ENCODE data around the gene DBNL. TPM values are rescaled to one million over a fixed set of nuclear protein-coding genes. Genes with fewer than 3 reads are reported as not detected.

Gene DBNL
- total RNA-seq, 1 donor from 2014 or later: 62.8 TPM

DNA sequence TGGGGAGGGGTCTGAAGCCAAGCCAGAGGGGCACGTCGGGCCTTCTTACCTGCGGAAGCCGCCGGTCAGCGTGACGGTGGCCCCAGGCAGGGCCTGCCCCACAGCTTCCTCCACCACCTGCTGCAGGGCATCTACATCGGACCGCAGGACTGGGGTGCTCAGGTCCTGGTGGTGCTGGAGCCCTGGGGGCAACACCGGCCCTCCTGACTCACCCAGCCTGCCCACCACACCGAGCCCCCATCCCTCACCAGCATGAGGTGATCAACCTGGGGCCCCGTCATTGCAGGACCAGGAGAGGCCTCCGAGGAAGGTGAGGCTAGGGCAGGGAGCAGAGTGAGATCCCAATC is 29.8 kb downstream of the DBNL start:
- no peaks in the 10 kb centered on the region for H3K9me3 Mint-ChIP-seq
- no peak for DNase-seq (ENCODE audit: extremely low spot score, unreplicated experiment)
- H3K4me3 Mint-ChIP-seq: no peak overlapping the region
- H3K36me3 Mint-ChIP-seq: no peaks in the 10 kb centered on the region
- peaks cover 4% of the 10 kb centered on the region for H3K4me1 Mint-ChIP-seq (ENCODE audit: unreplicated experiment)
- H3K27me3 Mint-ChIP-seq: no peaks in the 10 kb centered on the region
- no peak overlapping the region for H3K27ac Mint-ChIP-seq
- TF ChIP-seq, protein P1, sequence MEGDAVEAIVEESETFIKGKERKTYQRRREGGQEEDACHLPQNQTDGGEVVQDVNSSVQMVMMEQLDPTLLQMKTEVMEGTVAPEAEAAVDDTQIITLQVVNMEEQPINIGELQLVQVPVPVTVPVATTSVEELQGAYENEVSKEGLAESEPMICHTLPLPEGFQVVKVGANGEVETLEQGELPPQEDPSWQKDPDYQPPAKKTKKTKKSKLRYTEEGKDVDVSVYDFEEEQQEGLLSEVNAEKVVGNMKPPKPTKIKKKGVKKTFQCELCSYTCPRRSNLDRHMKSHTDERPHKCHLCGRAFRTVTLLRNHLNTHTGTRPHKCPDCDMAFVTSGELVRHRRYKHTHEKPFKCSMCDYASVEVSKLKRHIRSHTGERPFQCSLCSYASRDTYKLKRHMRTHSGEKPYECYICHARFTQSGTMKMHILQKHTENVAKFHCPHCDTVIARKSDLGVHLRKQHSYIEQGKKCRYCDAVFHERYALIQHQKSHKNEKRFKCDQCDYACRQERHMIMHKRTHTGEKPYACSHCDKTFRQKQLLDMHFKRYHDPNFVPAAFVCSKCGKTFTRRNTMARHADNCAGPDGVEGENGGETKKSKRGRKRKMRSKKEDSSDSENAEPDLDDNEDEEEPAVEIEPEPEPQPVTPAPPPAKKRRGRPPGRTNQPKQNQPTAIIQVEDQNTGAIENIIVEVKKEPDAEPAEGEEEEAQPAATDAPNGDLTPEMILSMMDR (conservative IDR thresholded peaks at IDR 0.05): no peak

- Mint-ChIP-seq H3K27me3 (no peaks in the 10 kb centered on the region), H3K4me3 (no peak overlapping the region), H3K4me1 (ENCODE audit: unreplicated experiment) (peaks cover 4% of the 10 kb centered on the region), H3K36me3 (no peaks in the 10 kb centered on the region), H3K27ac (no peak overlapping the region), H3K9me3 (no peaks in the 10 kb centered on the region)
- no peak for DNase-seq (ENCODE audit: extremely low spot score, unreplicated experiment)
- TF ChIP-seq, protein P1 (conservative IDR thresholded peaks at IDR 0.05): no peak
Observed at GRCh38 chr7:44075296-44076075, 31.0 kb downstream of the DBNL start.

- H3K27me3 Mint-ChIP-seq: no peaks in the 10 kb centered on the region
- no peaks in the 10 kb centered on the region for H3K9me3 Mint-ChIP-seq
- TF ChIP-seq, protein P1 (conservative IDR thresholded peaks at IDR 0.05): no peak
- H3K4me1 Mint-ChIP-seq (ENCODE audit: unreplicated experiment): peaks cover 10% of the 10 kb centered on the region
- DNase-seq (ENCODE audit: extremely low spot score, unreplicated experiment): no peak
- no peak overlapping the region for H3K4me3 Mint-ChIP-seq
- no peaks in the 10 kb centered on the region for H3K36me3 Mint-ChIP-seq
- H3K27ac Mint-ChIP-seq: no peak overlapping the region
Observed at GRCh38 chr7:44076101-44076895, 31.8 kb downstream of the DBNL start.

DNA sequence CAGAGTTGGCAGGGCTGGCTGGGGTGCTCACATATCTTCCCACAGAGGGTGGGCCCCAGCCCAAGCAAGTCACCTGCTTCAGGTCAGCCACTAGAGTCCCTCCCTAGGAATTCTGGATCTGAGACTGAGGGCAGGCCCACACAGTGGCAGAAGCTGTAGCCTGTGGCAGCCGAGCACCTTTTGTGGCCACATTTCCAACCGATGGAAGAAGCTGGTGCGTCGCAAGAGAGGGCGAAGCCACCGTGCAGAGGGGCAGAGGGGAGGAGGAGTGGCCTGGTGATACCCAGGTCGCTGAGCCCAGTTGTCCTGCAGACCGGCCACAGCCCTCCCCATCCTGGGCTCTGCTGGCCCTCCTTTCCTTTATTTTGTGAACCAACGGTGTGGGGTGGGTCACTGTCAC is 32.6 kb downstream of the DBNL start:
- TF ChIP-seq, protein P1 (conservative IDR thresholded peaks at IDR 0.05): no peak
- Mint-ChIP-seq H3K36me3 (no peaks in the 10 kb centered on the region), H3K4me3 (no peak overlapping the region), H3K27ac (no peak overlapping the region), H3K9me3 (no peaks in the 10 kb centered on the region), H3K4me1 (ENCODE audit: unreplicated experiment) (peaks cover 11% of the 10 kb centered on the region), H3K27me3 (no peaks in the 10 kb centered on the region)
- no peak for DNase-seq (ENCODE audit: extremely low spot score, unreplicated experiment)

DNA sequence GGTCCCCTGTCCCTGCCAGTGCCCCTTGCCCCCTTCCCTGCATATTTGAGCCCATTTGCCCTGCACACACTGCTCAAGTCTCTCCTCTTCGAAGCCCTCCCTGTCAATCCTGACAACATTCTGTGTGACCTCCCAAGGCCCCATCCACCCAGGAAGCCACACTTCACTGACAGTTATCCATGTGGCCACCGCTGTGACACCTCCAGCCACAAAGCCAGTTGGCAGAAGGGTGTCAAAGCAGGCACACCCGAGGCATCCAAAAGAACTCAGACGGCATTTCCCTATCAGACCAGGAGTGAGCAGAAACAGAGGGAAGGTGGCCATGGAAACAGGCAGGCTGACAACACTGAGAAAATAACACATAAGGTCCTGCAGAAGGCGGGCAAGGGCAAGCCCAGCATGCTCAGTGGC is 33.2 kb downstream of the DBNL start:
- H3K27me3 Mint-ChIP-seq: no peaks in the 10 kb centered on the region
- no peak overlapping the region for H3K27ac Mint-ChIP-seq
- H3K4me3 Mint-ChIP-seq: no peak overlapping the region
- no peaks in the 10 kb centered on the region for H3K9me3 Mint-ChIP-seq
- TF ChIP-seq, protein P1 (conservative IDR thresholded peaks at IDR 0.05): no peak
- H3K4me1 Mint-ChIP-seq (ENCODE audit: unreplicated experiment): peaks cover 7% of the 10 kb centered on the region
- DNase-seq (ENCODE audit: extremely low spot score, unreplicated experiment): no peak
- H3K36me3 Mint-ChIP-seq: no peaks in the 10 kb centered on the region

Data from type B pancreatic cell (in vitro differentiated cells).